Activated CD8-positive, alpha-beta T cell treated with anti-CD3 and anti-CD28 coated beads for 36 hours (primary cell): ENCODE data around the gene FKBP15. TPM values are rescaled to one million over a fixed set of nuclear protein-coding genes. Genes with fewer than 3 reads are reported as not detected.

ENCODE experiments used
- ATAC-seq: fragments of 200-7000 bp; cut with Tn5 transposase; one replicate; pipeline ENCODE4 v1.10.0; 2021; ENCODE audit warnings: mild to moderate bottlenecking, moderate library complexity
- CTCF ChIA-PET: fragments of 350-600 bp; sonication (Branson Sonifier 250); formaldehyde crosslinking; loops from one replicate; lab custom pipeline; 2021; ENCODE audit warnings: antibody characterized with exemption; lab: Charles Lee
- POLR2A ChIA-PET: fragments of 350-600 bp; sonication (Branson Sonifier 250); formaldehyde crosslinking; loops from one replicate; lab custom pipeline; 2021; ENCODE audit warnings: antibody characterized with exemption; lab: Charles Lee
- DNase-seq: peaks from one replicate; pipeline ENCODE4 v3.0.0-alpha.2; 2020
- H3K27ac Mint-ChIP-seq: one replicate; pipeline ENCODE4 v1.8.0; 2021; ENCODE audit warnings: mild to moderate bottlenecking, mixed read lengths
- H3K27me3 Mint-ChIP-seq: one replicate; pipeline ENCODE4 v1.8.0; 2021; ENCODE audit warnings: mixed read lengths
- H3K36me3 Mint-ChIP-seq: one replicate; pipeline ENCODE4 v1.8.0; 2021; ENCODE audit warnings: low read depth, mixed read lengths
- H3K4me1 Mint-ChIP-seq: one replicate; pipeline ENCODE4 v1.8.0; 2021; ENCODE audit warnings: low read depth, mixed read lengths
- H3K4me3 Mint-ChIP-seq: one replicate; pipeline ENCODE4 v1.8.0; 2021; ENCODE audit warnings: mild to moderate bottlenecking, moderate library complexity, mixed read lengths
- H3K9me3 Mint-ChIP-seq: one replicate; pipeline ENCODE4 v1.8.0; 2021; ENCODE audit warnings: mixed read lengths
- intact Hi-C: fragments of 100-400 bp; cut with micrococcal nuclease; formaldehyde crosslinking; loops from one replicate; pipeline ENCODE4 v1.10.0; 2022
- total RNA-seq, 2 experiments: library from RNA; stranded (reverse); gene quantifications; one replicate each; pipeline ENCODE4 v1.2.3, GENCODE V29; 2021
- TF ChIP-seq, protein P1 (sequence below): fragments of 200-600 bp; IDR thresholded peaks from one replicate; pipeline ENCODE4 v1.8.0; 2022; ENCODE audit warnings: antibody characterized with exemption, mild to moderate bottlenecking

The FKBP15 gene
- total RNA-seq, 2 experiments from 2014 or later = 32.5 to 33.7 TPM

DNA sequence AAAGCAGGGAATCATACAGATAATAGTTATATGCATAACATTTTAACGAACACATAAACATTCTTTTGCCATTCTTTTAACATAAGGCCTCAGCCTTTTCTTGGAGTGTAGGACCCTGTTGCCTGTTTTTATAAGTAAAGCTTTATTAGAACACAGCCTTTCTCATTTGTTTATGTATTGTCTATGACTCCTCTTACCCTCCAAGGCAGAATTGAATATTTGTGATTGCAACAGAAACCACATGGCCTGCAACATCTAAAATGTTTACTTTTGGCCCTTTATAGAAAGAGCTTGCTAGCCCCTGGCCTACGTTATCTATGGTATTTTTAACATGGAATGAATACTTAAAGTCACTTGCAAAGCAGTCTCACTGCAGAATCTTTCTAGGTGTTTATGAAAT lies 2.9 kb upstream of the FKBP15 start:
- DNase-seq (no peak), ATAC-seq (no peak)
- ChIA-PET CTCF (no interaction called here), POLR2A (interaction anchor here (0.8 kb wide), 1 partner anchor 21 kb away, joined by 3 read pairs; no protein-coding TSS in a partner anchor)
- Mint-ChIP-seq H3K27ac (no peak overlapping the region), H3K4me1 (peaks cover 42% of the 10 kb centered on the region), H3K27me3 (no peaks in the 10 kb centered on the region), H3K9me3 (peaks cover 3% of the 10 kb centered on the region), H3K36me3 (peaks cover 12% of the 10 kb centered on the region), H3K4me3 (no peak overlapping the region)
- TF ChIP-seq, protein P1, sequence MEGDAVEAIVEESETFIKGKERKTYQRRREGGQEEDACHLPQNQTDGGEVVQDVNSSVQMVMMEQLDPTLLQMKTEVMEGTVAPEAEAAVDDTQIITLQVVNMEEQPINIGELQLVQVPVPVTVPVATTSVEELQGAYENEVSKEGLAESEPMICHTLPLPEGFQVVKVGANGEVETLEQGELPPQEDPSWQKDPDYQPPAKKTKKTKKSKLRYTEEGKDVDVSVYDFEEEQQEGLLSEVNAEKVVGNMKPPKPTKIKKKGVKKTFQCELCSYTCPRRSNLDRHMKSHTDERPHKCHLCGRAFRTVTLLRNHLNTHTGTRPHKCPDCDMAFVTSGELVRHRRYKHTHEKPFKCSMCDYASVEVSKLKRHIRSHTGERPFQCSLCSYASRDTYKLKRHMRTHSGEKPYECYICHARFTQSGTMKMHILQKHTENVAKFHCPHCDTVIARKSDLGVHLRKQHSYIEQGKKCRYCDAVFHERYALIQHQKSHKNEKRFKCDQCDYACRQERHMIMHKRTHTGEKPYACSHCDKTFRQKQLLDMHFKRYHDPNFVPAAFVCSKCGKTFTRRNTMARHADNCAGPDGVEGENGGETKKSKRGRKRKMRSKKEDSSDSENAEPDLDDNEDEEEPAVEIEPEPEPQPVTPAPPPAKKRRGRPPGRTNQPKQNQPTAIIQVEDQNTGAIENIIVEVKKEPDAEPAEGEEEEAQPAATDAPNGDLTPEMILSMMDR = no peak
- intact Hi-C loops = no loop called here

DNA sequence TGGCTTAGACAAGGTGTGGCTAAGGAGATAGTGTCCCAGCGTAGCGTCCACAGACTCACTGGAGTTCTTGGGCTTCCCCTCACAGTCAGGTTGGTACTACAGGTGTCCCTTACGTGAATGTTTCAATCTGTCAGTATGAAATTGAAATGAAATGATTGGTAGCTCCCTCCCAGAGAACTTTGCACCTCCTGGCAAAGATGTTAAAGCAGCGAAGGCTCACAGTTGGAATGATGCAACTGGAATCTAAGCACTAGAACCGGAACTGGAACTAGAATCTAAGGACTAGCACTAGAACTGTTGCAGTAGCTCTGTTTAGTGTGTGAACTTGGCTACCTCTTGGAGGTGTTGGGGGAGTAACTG lies 1.4 kb upstream of the FKBP15 start:
- H3K9me3 Mint-ChIP-seq = no peaks in the 10 kb centered on the region
- peak overlapping the region; percentile 86 for H3K4me3 Mint-ChIP-seq
- ChIA-PET CTCF (interaction anchor here (0.8 to 4.5 kb wide), 3 partner anchors 19 to 110 kb away, joined by 3 to 35 read pairs (median 3); partner anchors contain the start of genes CDC26 and PRPF4), POLR2A (interaction anchor here (0.8 to 3.3 kb wide), 6 partner anchors 15 to 357 kb away, joined by 3 to 20 read pairs (median 4); partner anchors contain the start of genes ALAD, CDC26 and PRPF4)
- no peaks in the 10 kb centered on the region for H3K27me3 Mint-ChIP-seq
- H3K4me1 Mint-ChIP-seq = peaks cover 45% of the 10 kb centered on the region
- intact Hi-C loops = no loop called here
- H3K27ac Mint-ChIP-seq = peak overlapping the region; percentile 89
- DNase-seq = no peak
- TF ChIP-seq, protein P1 = no peak
- peaks cover 11% of the 10 kb centered on the region for H3K36me3 Mint-ChIP-seq
- no peak for ATAC-seq

DNA sequence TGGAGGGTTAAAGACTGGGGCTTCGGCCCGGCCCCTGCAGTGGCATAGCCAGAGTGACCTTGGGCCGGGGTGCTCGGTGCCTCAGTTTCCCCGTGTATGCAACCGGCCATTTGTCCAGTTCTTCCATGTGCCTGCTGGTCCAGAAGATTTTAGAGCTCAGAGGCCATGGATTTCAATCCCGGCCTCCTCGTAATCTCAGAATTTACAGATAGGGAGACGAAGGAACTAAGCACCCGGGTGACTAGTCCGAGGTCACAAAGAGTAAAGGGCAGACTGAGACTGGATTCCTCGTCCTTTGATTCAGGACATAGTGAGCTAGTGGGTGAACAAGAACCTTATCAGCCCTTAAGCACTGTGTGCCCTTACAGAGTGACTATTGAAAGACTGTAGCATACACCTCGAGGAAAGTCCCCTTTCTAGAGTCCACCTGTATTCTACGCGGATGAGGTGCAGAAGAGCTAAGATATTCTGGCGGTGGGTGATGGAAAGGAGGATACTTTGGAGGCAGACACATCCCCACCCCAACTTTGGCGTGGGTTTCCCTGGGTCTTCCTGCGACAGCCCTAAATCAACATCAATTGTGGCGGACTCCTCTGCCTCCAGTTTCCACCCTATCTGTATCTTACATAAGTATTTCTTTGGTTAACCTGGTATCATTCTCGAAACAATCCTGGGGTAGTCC lies 864 bp upstream of the FKBP15 start:
- Mint-ChIP-seq H3K36me3 (peaks cover 11% of the 10 kb centered on the region), H3K27ac (peak overlapping the region; percentile 89), H3K9me3 (no peaks in the 10 kb centered on the region), H3K4me1 (peaks cover 47% of the 10 kb centered on the region), H3K27me3 (no peaks in the 10 kb centered on the region), H3K4me3 (peak overlapping the region; percentile 86)
- TF ChIP-seq, protein P1 = no peak
- ATAC-seq (no peak), DNase-seq (peak; percentile 2)
- ChIA-PET CTCF (interaction anchor here (0.7 to 4.5 kb wide), 6 partner anchors 20 to 436 kb away, joined by 3 to 35 read pairs (median 4); partner anchors contain the start of genes CDC26 and PRPF4), POLR2A (interaction anchor here (0.9 to 3.3 kb wide), 9 partner anchors 10 to 358 kb away, joined by 3 to 20 read pairs (median 4); partner anchors contain the start of genes CDC26 and PRPF4)
- intact Hi-C loops = no loop called here

DNA sequence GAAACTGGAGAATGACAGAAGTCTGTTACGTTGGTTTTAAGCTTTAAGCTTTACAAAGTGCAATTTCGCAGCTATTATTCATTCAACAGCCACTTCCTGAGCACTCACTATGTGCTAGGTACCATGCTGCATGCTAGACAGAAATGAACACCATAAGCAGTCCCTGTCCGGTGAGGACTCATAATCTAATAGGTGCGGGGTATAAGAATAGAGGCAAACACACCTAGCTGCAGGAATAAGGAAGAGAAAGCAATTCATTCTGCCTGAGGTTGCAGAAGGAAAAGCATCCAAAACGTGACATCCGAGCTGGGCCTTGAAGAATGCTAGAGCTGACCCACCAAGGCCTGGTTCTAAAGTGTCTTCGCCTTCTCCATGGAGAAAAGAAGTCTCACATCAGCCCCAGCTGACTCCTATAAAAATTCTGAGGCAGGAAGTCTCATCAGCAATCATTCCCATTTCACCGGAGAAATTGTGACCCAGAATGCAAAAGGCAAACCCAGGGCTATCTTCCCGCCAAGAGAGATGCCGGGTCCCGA lies 542 bp downstream of the FKBP15 start:
- CTCF ChIA-PET = interaction anchor here (1.0 to 4.5 kb wide), 7 partner anchors 12 to 438 kb away, joined by 3 to 35 read pairs (median 4); partner anchors contain the start of genes CDC26 and PRPF4
- POLR2A ChIA-PET = interaction anchor here (0.8 to 3.3 kb wide), 8 partner anchors 11 to 297 kb away, joined by 3 to 20 read pairs (median 4); partner anchors contain the start of genes CDC26, PRPF4 and WDR31
- TF ChIP-seq, protein P1 = no peak
- intact Hi-C loops = no loop called here
- H3K36me3 Mint-ChIP-seq = peaks cover 13% of the 10 kb centered on the region
- peak overlapping the region; percentile 89 for H3K27ac Mint-ChIP-seq
- H3K4me1 Mint-ChIP-seq = peaks cover 45% of the 10 kb centered on the region
- peak overlapping the region; percentile 86 for H3K4me3 Mint-ChIP-seq
- DNase-seq = peak; percentile 12
- H3K27me3 Mint-ChIP-seq = no peaks in the 10 kb centered on the region
- ATAC-seq = peak; percentile 25
- H3K9me3 Mint-ChIP-seq = no peaks in the 10 kb centered on the region
